Activated T-cell treated with anti-CD3 and anti-CD28 coated beads, Interleukin-2, amount 50 U/mL, for 72 hours (primary cell): ENCODE results near the gene ADGRV1. TPM values are rescaled to one million over a fixed set of nuclear protein-coding genes. Genes with fewer than 3 reads are reported as not detected.
"Not testable (repeated sequence)": the region's sequence is repeated elsewhere in the genome, so short reads cannot be mapped to it uniquely, and the experiment has no call there.

ENCODE experiments used
- ATAC-seq, 2 donors: fragments of 150-1000 bp; cut with Tn5 transposase; replicated peaks in 1 of 2; 2 replicates each; pipeline ENCODE4 v1.10.0; 2021; ENCODE audit warnings: moderate library complexity in 2 of 2, mild to moderate bottlenecking in 1 of 2
- DNase-seq, 2 donors: peaks; one replicate each; pipeline ENCODE4 v3.0.0; 2021 to 2022; ENCODE audit warnings: mixed read lengths in 1 of 2
- H3K27ac Mint-ChIP-seq: one replicate; pipeline ENCODE4 v1.8.0; 2022; ENCODE audit warnings: mild to moderate bottlenecking, moderate library complexity, mixed read lengths
- H3K27me3 Mint-ChIP-seq: one replicate; pipeline ENCODE4 v1.8.0; 2022; ENCODE audit warnings: low read depth, mixed read lengths
- H3K36me3 Mint-ChIP-seq, 2 donors: one replicate each; pipeline ENCODE4 v1.8.0; 2022; ENCODE audit warnings: mixed read lengths in 2 of 2, mild to moderate bottlenecking in 1 of 2; ENCODE audit not compliant: insufficient read depth in 2 of 2
- H3K4me1 Mint-ChIP-seq: one replicate; pipeline ENCODE4 v1.8.0; 2022; ENCODE audit warnings: low read depth, mixed read lengths
- H3K4me3 Mint-ChIP-seq, 2 donors: one replicate each; pipeline ENCODE4 v1.8.0; 2022; ENCODE audit warnings: mild to moderate bottlenecking in 2 of 2, mixed read lengths in 2 of 2, moderate library complexity in 2 of 2
- H3K9me3 Mint-ChIP-seq, 2 donors: one replicate each; pipeline ENCODE4 v1.8.0; 2022; ENCODE audit warnings: mixed read lengths in 2 of 2
- total RNA-seq, 2 donors: library from RNA; stranded (reverse); gene quantifications; one replicate each; pipeline ENCODE4 v1.2.3, GENCODE V29; 2022

Gene ADGRV1
- total RNA-seq, 2 donors from 2014 or later, result 0.12 to 0.21 TPM

GRCh38 chr5:91058575-91058974, 500.0 kb downstream of the ADGRV1 start:
- H3K27me3 Mint-ChIP-seq, result peaks cover 67% of the 10 kb centered on the region
- ATAC-seq, result peak in 1 of 2 donors; percentile 21
- no peaks in the 10 kb centered on the region for H3K36me3 Mint-ChIP-seq
- H3K4me1 Mint-ChIP-seq, result peaks cover 34% of the 10 kb centered on the region
- no peak overlapping the region for H3K4me3 Mint-ChIP-seq
- no peaks in the 10 kb centered on the region for H3K9me3 Mint-ChIP-seq
- DNase-seq, result no peak
- H3K27ac Mint-ChIP-seq, result no peak overlapping the region

- ATAC-seq (peak; percentile 68 to 71), DNase-seq (no peak)
- peaks cover 34% of the 10 kb centered on the region for H3K4me1 Mint-ChIP-seq
- H3K36me3 Mint-ChIP-seq, result no peaks in the 10 kb centered on the region
- no peaks in the 10 kb centered on the region for H3K9me3 Mint-ChIP-seq
- H3K27ac Mint-ChIP-seq, result no peak overlapping the region
- peak overlapping the region; percentile 1 to 50 for H3K4me3 Mint-ChIP-seq
- H3K27me3 Mint-ChIP-seq, result peaks cover 72% of the 10 kb centered on the region
These were observed 500.8 kb downstream of the ADGRV1 start for GRCh38 chr5:91059409-91059808.

- DNase-seq (no peak), ATAC-seq (no peak)
- Mint-ChIP-seq H3K4me1 (peaks cover 34% of the 10 kb centered on the region), H3K4me3 (no peak overlapping the region), H3K36me3 (no peaks in the 10 kb centered on the region), H3K27me3 (peaks cover 82% of the 10 kb centered on the region), H3K27ac (no peak overlapping the region), H3K9me3 (no peaks in the 10 kb centered on the region)
These were observed 502.5 kb downstream of the ADGRV1 start for GRCh38 chr5:91061094-91061493.

- H3K9me3 Mint-ChIP-seq, result no peaks in the 10 kb centered on the region
- ATAC-seq, result peak; percentile 44 to 51
- peaks cover 82% of the 10 kb centered on the region for H3K27me3 Mint-ChIP-seq
- H3K4me3 Mint-ChIP-seq, result no peak overlapping the region
- H3K36me3 Mint-ChIP-seq, result no peaks in the 10 kb centered on the region
- peaks cover 34% of the 10 kb centered on the region for H3K4me1 Mint-ChIP-seq
- peak in 1 of 2 donors; percentile 2 for DNase-seq
- no peak overlapping the region for H3K27ac Mint-ChIP-seq
These were observed 503.5 kb downstream of the ADGRV1 start for GRCh38 chr5:91061946-91062562.

DNA sequence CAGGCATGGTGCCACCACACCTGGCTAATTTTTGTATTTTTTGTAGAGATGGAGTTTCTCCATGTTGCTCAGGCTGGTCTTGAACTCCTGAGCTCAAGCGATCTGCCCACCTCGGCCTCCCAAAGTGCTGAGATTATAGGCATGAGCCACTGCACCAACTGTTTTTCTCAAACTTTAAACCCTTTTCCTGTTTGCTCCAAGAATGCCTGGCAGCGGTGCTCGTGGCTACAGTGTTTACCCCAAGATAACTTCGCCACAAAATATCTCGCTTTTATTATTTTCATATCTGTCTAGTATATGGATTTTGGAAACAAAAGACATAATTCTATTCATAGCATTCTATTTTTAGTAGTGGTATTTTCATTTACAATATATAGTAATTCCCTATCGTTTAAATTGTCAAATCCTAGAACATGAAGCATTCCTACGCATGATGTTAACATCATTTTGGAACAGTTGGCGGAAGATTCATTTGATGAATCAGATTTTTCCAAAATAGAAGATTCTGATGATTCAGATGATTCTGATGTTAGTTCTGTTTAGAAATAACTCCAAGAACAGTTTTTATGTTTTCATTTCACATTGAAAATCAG, 504.6 kb downstream of the ADGRV1 start:
- Mint-ChIP-seq H3K27me3 (peaks cover 80% of the 10 kb centered on the region), H3K4me1 (peaks cover 34% of the 10 kb centered on the region)
- not testable (repeated sequence) for H3K36me3 Mint-ChIP-seq, ATAC-seq, H3K4me3 Mint-ChIP-seq, H3K27ac Mint-ChIP-seq, DNase-seq, H3K9me3 Mint-ChIP-seq

GRCh38 chr5:91065496-91065895, 506.9 kb downstream of the ADGRV1 start:
- Mint-ChIP-seq H3K4me1 (peaks cover 15% of the 10 kb centered on the region), H3K27me3 (peaks cover 69% of the 10 kb centered on the region), H3K9me3 (no peaks in the 10 kb centered on the region), H3K36me3 (no peaks in the 10 kb centered on the region), H3K27ac (no peak overlapping the region), H3K4me3 (no peak overlapping the region)
- DNase-seq, result no peak
- ATAC-seq, result no peak

GRCh38 chr5:91069364-91069763, 510.8 kb downstream of the ADGRV1 start:
- Mint-ChIP-seq H3K4me3 (no peak overlapping the region), H3K9me3 (no peaks in the 10 kb centered on the region), H3K36me3 (no peaks in the 10 kb centered on the region)

GRCh38 chr5:91070761-91071550, 512.4 kb downstream of the ADGRV1 start:
- H3K4me1 Mint-ChIP-seq, result no peaks in the 10 kb centered on the region
- no peak for ATAC-seq
- DNase-seq, result no peak

More at GRCh38 chr5:91069364-91069763, 510.8 kb downstream of the ADGRV1 start:
- Mint-ChIP-seq H3K4me1 (no peaks in the 10 kb centered on the region), H3K27me3 (peaks cover 45% of the 10 kb centered on the region), H3K27ac (no peak overlapping the region)
- ATAC-seq, result no peak
- no peak for DNase-seq

DNA sequence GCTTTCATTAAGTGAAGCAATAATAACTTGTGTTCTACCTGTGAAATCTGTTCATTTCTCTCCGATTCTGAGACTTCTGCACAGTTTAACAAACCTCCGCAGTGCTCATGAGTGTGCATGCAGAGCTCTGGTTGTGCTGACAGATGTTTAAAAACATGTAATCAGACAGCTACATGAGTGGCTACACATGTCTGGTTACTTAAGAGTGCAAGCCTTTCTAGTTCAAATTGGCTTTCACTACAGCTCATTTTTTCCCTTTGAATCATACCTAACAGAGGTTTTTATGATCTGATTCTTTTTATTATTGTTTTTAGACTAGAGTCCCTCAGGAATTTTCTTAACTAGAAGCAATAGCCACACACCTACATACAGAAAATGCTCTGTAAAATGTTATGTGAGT, 514.3 kb downstream of the ADGRV1 start:
- no peak overlapping the region for H3K4me3 Mint-ChIP-seq
- no peaks in the 10 kb centered on the region for H3K36me3 Mint-ChIP-seq
- peaks cover 22% of the 10 kb centered on the region for H3K27me3 Mint-ChIP-seq
- ATAC-seq (no peak), DNase-seq (no peak)
- H3K27ac Mint-ChIP-seq, result no peak overlapping the region
- H3K4me1 Mint-ChIP-seq, result peaks cover 4% of the 10 kb centered on the region
- H3K9me3 Mint-ChIP-seq, result no peaks in the 10 kb centered on the region

More at GRCh38 chr5:91070761-91071550, 512.4 kb downstream of the ADGRV1 start:
- H3K9me3 Mint-ChIP-seq, result no peaks in the 10 kb centered on the region
- H3K36me3 Mint-ChIP-seq, result no peaks in the 10 kb centered on the region
- H3K27ac Mint-ChIP-seq, result no peak overlapping the region
- no peak overlapping the region for H3K4me3 Mint-ChIP-seq
- H3K27me3 Mint-ChIP-seq, result peaks cover 39% of the 10 kb centered on the region

- Mint-ChIP-seq H3K4me1 (peaks cover 11% of the 10 kb centered on the region), H3K27ac (no peak overlapping the region), H3K27me3 (peaks cover 22% of the 10 kb centered on the region), H3K36me3 (no peaks in the 10 kb centered on the region), H3K9me3 (no peaks in the 10 kb centered on the region), H3K4me3 (no peak overlapping the region)
- DNase-seq (no peak), ATAC-seq (no peak)
These were observed 516.0 kb downstream of the ADGRV1 start for GRCh38 chr5:91074615-91075014.

DNA sequence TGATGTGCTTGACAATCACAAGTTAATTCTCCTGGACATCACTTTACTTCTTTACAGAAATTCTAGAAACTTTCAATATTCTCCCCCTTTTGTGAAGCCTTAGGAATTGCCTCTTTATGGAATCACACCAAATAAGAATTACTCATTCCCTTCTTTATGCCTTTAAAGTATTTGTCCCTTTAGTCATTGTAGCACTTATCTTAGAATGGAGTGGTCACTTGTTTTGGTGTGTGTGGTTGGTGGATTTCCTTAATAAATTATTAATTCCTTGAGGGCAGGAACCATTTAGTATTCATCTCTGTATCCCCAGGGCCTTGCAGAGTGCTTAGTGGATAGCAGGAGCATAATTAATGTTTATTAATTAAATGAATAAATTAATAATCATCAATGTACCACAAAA, 517.5 kb downstream of the ADGRV1 start:
- H3K9me3 Mint-ChIP-seq, result no peaks in the 10 kb centered on the region
- H3K27me3 Mint-ChIP-seq, result peaks cover 22% of the 10 kb centered on the region
- no peak overlapping the region for H3K4me3 Mint-ChIP-seq
- H3K27ac Mint-ChIP-seq, result no peak overlapping the region
- no peak for DNase-seq
- H3K4me1 Mint-ChIP-seq, result peaks cover 11% of the 10 kb centered on the region
- ATAC-seq, result no peak
- H3K36me3 Mint-ChIP-seq, result no peaks in the 10 kb centered on the region

DNA sequence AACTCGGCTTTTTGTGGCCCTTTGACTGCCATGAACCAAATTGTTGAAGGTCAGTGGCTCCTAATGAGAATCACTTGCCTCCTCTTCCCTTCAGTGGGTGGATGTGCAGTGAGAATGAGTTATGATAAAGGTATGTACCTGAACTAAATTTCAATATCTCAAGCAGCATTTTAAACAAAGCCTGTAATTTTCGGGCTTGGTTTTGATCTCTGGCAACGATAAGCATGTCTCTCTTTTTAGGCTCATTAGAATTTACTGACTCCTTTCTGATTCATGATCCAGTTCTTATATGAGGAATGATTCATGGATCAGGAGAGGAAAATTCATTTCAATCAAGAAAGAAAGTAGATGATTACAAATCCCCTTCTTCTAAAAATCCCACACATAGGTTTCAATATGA, 519.0 kb downstream of the ADGRV1 start:
- H3K9me3 Mint-ChIP-seq, result no peaks in the 10 kb centered on the region
- H3K27ac Mint-ChIP-seq, result no peak overlapping the region
- ATAC-seq (no peak), DNase-seq (no peak)
- H3K4me3 Mint-ChIP-seq, result no peak overlapping the region
- peaks cover 11% of the 10 kb centered on the region for H3K4me1 Mint-ChIP-seq
- peaks cover 17% of the 10 kb centered on the region for H3K27me3 Mint-ChIP-seq
- no peaks in the 10 kb centered on the region for H3K36me3 Mint-ChIP-seq

GRCh38 chr5:91079037-91079436, 520.4 kb downstream of the ADGRV1 start:
- H3K27ac Mint-ChIP-seq, result no peak overlapping the region
- H3K27me3 Mint-ChIP-seq, result peaks cover 12% of the 10 kb centered on the region
- no peaks in the 10 kb centered on the region for H3K9me3 Mint-ChIP-seq
- ATAC-seq (peak in 1 of 2 donors; percentile 19), DNase-seq (no peak)
- H3K36me3 Mint-ChIP-seq, result no peaks in the 10 kb centered on the region
- H3K4me1 Mint-ChIP-seq, result peaks cover 11% of the 10 kb centered on the region
- H3K4me3 Mint-ChIP-seq, result no peak overlapping the region
